ENCODE data around the gene GSK3B. TPM values are rescaled to one million over a fixed set of nuclear protein-coding genes. Genes with fewer than 3 reads are reported as not detected.
A peak's percentile ranks its signal among the peaks of the same experiment; 100 is the strongest.

The GSK3B gene
- total and polyA plus RNA-seq, 7 donors: 9.1 to 43.2 (median 34.5) TPM

DNA sequence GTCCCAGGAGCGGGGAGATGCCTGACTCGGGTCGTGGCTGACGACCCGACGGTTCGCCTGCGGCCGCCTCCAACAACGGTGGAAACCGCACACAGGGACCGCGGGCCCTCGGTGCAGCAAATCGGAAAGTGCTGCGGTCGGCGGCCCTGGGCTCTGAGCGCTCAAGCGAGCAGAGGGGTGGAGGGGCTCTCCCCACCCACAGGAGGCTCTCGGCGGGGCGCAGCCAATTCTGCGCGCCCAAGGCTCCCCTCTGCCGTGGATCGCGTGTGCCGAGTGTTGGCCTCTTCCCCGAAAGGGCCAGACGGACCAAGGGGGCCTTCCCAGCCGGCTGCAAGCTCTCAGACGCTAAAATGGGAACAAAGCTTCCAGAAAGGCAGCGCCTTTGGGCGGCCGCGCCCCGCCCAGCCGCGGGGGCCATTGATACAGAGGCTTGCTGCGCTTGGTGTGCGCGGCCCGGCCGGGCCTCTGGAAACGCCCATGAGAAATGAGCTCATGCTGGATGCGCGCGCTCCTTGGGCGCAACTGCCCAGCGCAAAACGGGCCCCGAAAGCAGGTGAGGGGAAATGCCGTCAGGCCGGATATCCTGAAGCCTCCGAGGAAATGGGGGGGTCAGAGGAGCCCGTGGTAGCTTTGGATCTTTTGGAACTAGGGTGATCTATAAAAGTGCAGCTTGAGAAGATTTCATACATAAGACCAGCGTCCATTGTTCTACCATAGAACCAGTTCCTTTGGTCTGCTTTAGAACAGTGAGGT, 1.2 kb upstream of the GSK3B start:
- Histone ChIP-seq H3K4me3 (peak overlapping the region; percentile 96), H3K27me3 (ENCODE audit: insufficient read depth in 3 of 3, low read length in 2 of 3) (no peaks in the 10 kb centered on the region), H3K4me1 (peaks cover 11% of the 10 kb centered on the region), H3K27ac (peak overlapping the region; percentile 100), H3K36me3 (ENCODE audit: insufficient read depth in 1 of 2, low read depth in 1 of 2) (peaks cover 0 to 3% of the 10 kb centered on the region in 2 donors), H3K9me3 (no peaks in the 10 kb centered on the region)
- TF ChIP-seq, protein P1, sequence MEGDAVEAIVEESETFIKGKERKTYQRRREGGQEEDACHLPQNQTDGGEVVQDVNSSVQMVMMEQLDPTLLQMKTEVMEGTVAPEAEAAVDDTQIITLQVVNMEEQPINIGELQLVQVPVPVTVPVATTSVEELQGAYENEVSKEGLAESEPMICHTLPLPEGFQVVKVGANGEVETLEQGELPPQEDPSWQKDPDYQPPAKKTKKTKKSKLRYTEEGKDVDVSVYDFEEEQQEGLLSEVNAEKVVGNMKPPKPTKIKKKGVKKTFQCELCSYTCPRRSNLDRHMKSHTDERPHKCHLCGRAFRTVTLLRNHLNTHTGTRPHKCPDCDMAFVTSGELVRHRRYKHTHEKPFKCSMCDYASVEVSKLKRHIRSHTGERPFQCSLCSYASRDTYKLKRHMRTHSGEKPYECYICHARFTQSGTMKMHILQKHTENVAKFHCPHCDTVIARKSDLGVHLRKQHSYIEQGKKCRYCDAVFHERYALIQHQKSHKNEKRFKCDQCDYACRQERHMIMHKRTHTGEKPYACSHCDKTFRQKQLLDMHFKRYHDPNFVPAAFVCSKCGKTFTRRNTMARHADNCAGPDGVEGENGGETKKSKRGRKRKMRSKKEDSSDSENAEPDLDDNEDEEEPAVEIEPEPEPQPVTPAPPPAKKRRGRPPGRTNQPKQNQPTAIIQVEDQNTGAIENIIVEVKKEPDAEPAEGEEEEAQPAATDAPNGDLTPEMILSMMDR (IDR thresholded peaks at IDR 0.05): no peak
- DNase-seq (peak; percentile 91 to 94), ATAC-seq (peak; percentile 62 to 71 (median 64))
- 0% methylated on average over 48 to 58 of the region's 58 CpGs for WGBS, 3 donors
- intact Hi-C loops (cut with DNase I): loop anchor here (5.0 to 10.0 kb wide), 3 partner anchors 107 to 438 kb away; no protein-coding TSS in a partner anchor

DNA sequence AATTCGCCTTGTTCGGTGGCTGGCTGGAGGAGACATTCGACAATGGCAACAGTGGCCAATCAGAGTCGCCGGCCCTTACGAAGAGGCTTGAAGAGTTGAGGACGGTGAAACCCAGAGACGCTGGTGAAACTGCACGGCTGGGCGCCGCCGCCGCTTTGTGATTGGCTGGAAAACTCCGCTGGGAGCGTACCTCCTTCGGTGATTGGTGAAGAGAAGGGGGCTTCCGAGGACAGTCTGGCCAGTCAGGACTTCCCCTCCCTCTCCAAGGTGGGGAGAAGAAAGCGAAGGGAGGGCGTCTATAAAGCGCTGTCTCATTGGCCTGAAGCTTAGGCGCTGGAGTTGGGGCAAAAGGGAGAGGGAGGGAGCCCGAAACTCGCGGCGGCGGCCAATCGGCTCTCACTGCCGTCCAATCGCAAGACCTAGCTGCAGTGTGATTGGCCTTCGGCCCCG, 554 bp upstream of the GSK3B start:
- ATAC-seq (peak; percentile 82 to 88 (median 84)), DNase-seq (peak; percentile 99 to 100)
- intact Hi-C loops (cut with DNase I): loop anchor here (5.0 to 10.0 kb wide), 4 partner anchors 88 to 438 kb away; no protein-coding TSS in a partner anchor
- Histone ChIP-seq H3K4me3 (peak overlapping the region; percentile 96), H3K27ac (peak overlapping the region; percentile 100), H3K4me1 (peaks cover 16% of the 10 kb centered on the region), H3K27me3 (ENCODE audit: insufficient read depth in 3 of 3, low read length in 2 of 3) (no peaks in the 10 kb centered on the region), H3K9me3 (no peaks in the 10 kb centered on the region), H3K36me3 (ENCODE audit: insufficient read depth in 1 of 2, low read depth in 1 of 2) (peaks cover 0 to 3% of the 10 kb centered on the region in 2 donors)
- TF ChIP-seq, protein P1 (IDR thresholded peaks at IDR 0.05): no peak
- 0 to 1% (median 0%) methylated on average over 29 to 31 of the region's 31 CpGs for WGBS, 3 donors

DNA sequence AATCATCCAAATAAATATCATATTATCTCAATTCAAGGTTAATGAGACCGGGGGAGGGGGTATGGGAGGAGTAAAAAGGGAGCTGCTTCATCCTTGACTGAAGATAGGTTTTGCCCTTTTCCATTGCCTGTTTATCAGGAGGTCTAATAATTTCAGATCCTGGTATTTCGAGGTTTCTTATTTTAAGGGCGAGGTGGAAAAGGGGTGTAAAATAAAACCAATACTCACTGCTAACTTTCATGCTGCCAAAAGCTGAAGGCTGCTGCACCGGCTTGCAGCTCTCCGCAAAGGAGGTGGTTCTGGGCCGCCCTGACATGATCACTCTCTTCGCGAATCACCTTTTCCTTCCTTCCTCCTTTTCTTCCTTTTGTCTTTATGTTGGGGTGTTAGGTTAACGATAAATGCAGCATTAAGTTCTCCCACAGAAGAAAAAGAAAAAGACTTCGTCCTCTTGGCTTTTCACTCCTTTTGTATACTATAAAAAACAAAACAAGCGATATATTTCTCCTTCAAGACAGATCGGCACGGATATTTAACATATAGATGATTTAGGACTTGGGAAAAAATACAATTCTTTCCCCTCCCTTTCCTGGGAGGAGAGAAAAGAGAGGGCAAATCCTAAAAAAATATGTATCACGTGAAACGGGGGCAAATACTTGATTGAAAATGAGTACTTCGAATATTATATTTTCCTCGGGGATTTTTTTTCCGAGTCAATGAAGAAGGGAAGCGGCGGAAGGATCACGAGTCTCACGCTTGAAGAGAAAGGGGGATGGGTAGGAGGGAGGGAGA, 932 bp downstream of the GSK3B start:
- DNase-seq: no peak
- Histone ChIP-seq H3K9me3 (no peaks in the 10 kb centered on the region), H3K36me3 (ENCODE audit: insufficient read depth in 1 of 2, low read depth in 1 of 2) (peaks cover 0 to under 1% of the 10 kb centered on the region in 2 donors), H3K4me1 (peaks cover 30% of the 10 kb centered on the region), H3K27ac (peak overlapping the region; percentile 100), H3K27me3 (ENCODE audit: insufficient read depth in 3 of 3, low read length in 2 of 3) (no peaks in the 10 kb centered on the region), H3K4me3 (peak overlapping the region; percentile 96)
- no peak for ATAC-seq
- TF ChIP-seq, protein P1 (IDR thresholded peaks at IDR 0.05): no peak
- intact Hi-C loops (cut with DNase I): loop anchor here (5.0 to 10.0 kb wide), 2 partner anchors 89 to 199 kb away; no protein-coding TSS in a partner anchor
- 0 to 1% (median 0%) methylated on average over 22 of the region's 22 CpGs for WGBS, 3 donors

DNA sequence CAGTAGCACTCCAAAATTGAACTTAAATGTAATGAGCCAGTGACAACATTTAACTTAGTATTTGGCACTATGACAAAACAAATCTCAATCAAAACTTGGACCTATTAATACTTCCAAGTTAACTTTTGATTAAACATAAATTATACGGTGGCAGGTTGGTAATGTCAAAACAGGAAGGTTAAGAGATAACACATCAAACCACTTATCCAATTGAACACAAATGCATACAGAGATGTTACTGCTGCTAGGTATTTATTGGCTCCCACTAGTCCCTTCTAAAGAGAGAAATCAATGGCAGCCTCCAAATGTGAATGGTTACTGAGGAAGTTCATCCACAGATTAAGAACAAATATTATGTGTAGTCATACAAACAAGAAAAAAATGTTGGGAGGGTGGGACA, 1.8 kb downstream of the GSK3B start:
- H3K27ac ChIP-seq: peak overlapping the region; percentile 100
- no peaks in the 10 kb centered on the region for H3K27me3 ChIP-seq (ENCODE audit: insufficient read depth in 3 of 3, low read length in 2 of 3)
- peaks cover 30% of the 10 kb centered on the region for H3K4me1 ChIP-seq
- TF ChIP-seq, protein P1 (IDR thresholded peaks at IDR 0.05): no peak
- 0% methylated on average over 1 of the region's 1 CpG for WGBS, 3 donors
- intact Hi-C loops (cut with DNase I): loop anchor here (5.0 to 10.0 kb wide), 2 partner anchors 90 to 198 kb away; no protein-coding TSS in a partner anchor
- no peak for ATAC-seq
- no peak for DNase-seq
- no peaks in the 10 kb centered on the region for H3K9me3 ChIP-seq
- peak overlapping the region; percentile 96 for H3K4me3 ChIP-seq
- no peaks in the 10 kb centered on the region for H3K36me3 ChIP-seq (ENCODE audit: insufficient read depth in 1 of 2, low read depth in 1 of 2)
